Measurements from ENCODE around the gene LRRFIP1.

- no peak for TF ChIP-seq CTCF (IDR thresholded peaks at IDR 0.05)
- no peak for TF ChIP-seq POLR2AphosphoS5 (IDR thresholded peaks at IDR 0.05)
Observed at GRCh38 chr2:237604391-237604790, 23.0 kb upstream of the LRRFIP1 start.

Data from prostate gland (tissue), 2 donors.